Measurements from ENCODE around the gene TTYH3.

Gene TTYH3

GRCh38 chr7:2592375-2592865, 39.4 kb upstream of the TTYH3 start:
- no peak overlapping the region for H2AFZ ChIP-seq (ENCODE audit: low read depth)
- no peak overlapping the region for H3K4me3 ChIP-seq (IDR thresholded peaks at IDR 0.05; ENCODE audit: insufficient read depth, low read depth, low read length)
- TF ChIP-seq CTCF (conservative IDR thresholded peaks at IDR 0.05; ENCODE audit: low read depth, low read length) = no peak

GRCh38 chr7:2593036-2593727, 38.6 kb upstream of the TTYH3 start:
- no peak overlapping the region for H3K9ac ChIP-seq
- no peaks in the 10 kb centered on the region for H3K79me2 ChIP-seq (ENCODE audit: insufficient read depth, low read depth)
- H3K27me3 ChIP-seq (ENCODE audit: insufficient read depth, low read depth) = no peaks in the 10 kb centered on the region
- H3K4me2 ChIP-seq = no peak overlapping the region
- H3K4me1 ChIP-seq (ENCODE audit: low read depth, poor library complexity, severe bottlenecking) = no peaks in the 10 kb centered on the region
- no peak overlapping the region for H3K27ac ChIP-seq
- TF ChIP-seq CTCF (conservative IDR thresholded peaks at IDR 0.05; ENCODE audit: low read depth, low read length) = no peak
- H3K36me3 ChIP-seq (ENCODE audit: insufficient read depth) = peaks cover 3% of the 10 kb centered on the region; the same call in 1 of the 2 replicates
- H2AFZ ChIP-seq (ENCODE audit: low read depth) = no peak overlapping the region
- H4K20me1 ChIP-seq (ENCODE audit: insufficient read depth) = no peaks in the 10 kb centered on the region
- H3K4me3 ChIP-seq (IDR thresholded peaks at IDR 0.05; ENCODE audit: insufficient read depth, low read depth, low read length) = no peak overlapping the region

More at GRCh38 chr7:2592375-2592865, 39.4 kb upstream of the TTYH3 start:
- Histone ChIP-seq H3K79me2 (ENCODE audit: insufficient read depth, low read depth) (no peaks in the 10 kb centered on the region), H3K4me2 (no peak overlapping the region), H4K20me1 (ENCODE audit: insufficient read depth) (no peaks in the 10 kb centered on the region), H3K27ac (no peak overlapping the region), H3K4me1 (ENCODE audit: low read depth, poor library complexity, severe bottlenecking) (no peaks in the 10 kb centered on the region), H3K27me3 (ENCODE audit: insufficient read depth, low read depth) (no peaks in the 10 kb centered on the region), H3K36me3 (ENCODE audit: insufficient read depth) (no peaks in the 10 kb centered on the region), H3K9ac (no peak overlapping the region)

GRCh38 chr7:2594599-2594998, 37.2 kb upstream of the TTYH3 start:
- no peaks in the 10 kb centered on the region for H4K20me1 ChIP-seq (ENCODE audit: insufficient read depth)
- H3K4me1 ChIP-seq (ENCODE audit: low read depth, poor library complexity, severe bottlenecking) = no peaks in the 10 kb centered on the region
- no peaks in the 10 kb centered on the region for H3K27me3 ChIP-seq (ENCODE audit: insufficient read depth, low read depth)
- no peaks in the 10 kb centered on the region for H3K79me2 ChIP-seq (ENCODE audit: insufficient read depth, low read depth)
- H2AFZ ChIP-seq (ENCODE audit: low read depth) = no peak overlapping the region
- H3K36me3 ChIP-seq (ENCODE audit: insufficient read depth) = peaks cover 3% of the 10 kb centered on the region; the same call in 1 of the 2 replicates
- no peak overlapping the region for H3K4me2 ChIP-seq
- no peak overlapping the region for H3K27ac ChIP-seq
- H3K4me3 ChIP-seq (IDR thresholded peaks at IDR 0.05; ENCODE audit: insufficient read depth, low read depth, low read length) = no peak overlapping the region
- TF ChIP-seq CTCF (conservative IDR thresholded peaks at IDR 0.05; ENCODE audit: low read depth, low read length) = no peak
- H3K9ac ChIP-seq = no peak overlapping the region

GRCh38 chr7:2595258-2595860, 36.4 kb upstream of the TTYH3 start:
- Histone ChIP-seq H3K4me3 (IDR thresholded peaks at IDR 0.05; ENCODE audit: insufficient read depth, low read depth, low read length) (no peak overlapping the region), H3K4me2 (no peak overlapping the region), H3K9ac (no peak overlapping the region), H4K20me1 (ENCODE audit: insufficient read depth) (no peaks in the 10 kb centered on the region), H3K27ac (no peak overlapping the region), H3K4me1 (ENCODE audit: low read depth, poor library complexity, severe bottlenecking) (no peaks in the 10 kb centered on the region), H3K27me3 (ENCODE audit: insufficient read depth, low read depth) (no peaks in the 10 kb centered on the region), H2AFZ (ENCODE audit: low read depth) (no peak overlapping the region), H3K36me3 (ENCODE audit: insufficient read depth) (peaks cover 3% of the 10 kb centered on the region; the same call in 1 of the 2 replicates), H3K79me2 (ENCODE audit: insufficient read depth, low read depth) (no peaks in the 10 kb centered on the region)
- no peak for TF ChIP-seq CTCF (conservative IDR thresholded peaks at IDR 0.05; ENCODE audit: low read depth, low read length)
